Right lung (tissue), 5 donors: Measurements from ENCODE around the gene RXRA. TPM values are rescaled to one million over a fixed set of nuclear protein-coding genes. Genes with fewer than 3 reads are reported as not detected.
"Not testable (repeated sequence)": the region's sequence is repeated elsewhere in the genome, so short reads cannot be mapped to it uniquely, and the experiment has no call there.

ENCODE experiments used
- DNase-seq, 2 donors: peaks; one replicate each; pipeline ENCODE4 v3.0.0-alpha.2; 2013
- polyA plus RNA-seq, 5 donors: library from polyadenylated mRNA; unstranded; fragments of 120-200 nt; gene quantifications; one replicate each; pipeline versions ENCODE4 v1.2.1 to v1.2.3, GENCODE V29; 2013; ENCODE audit warnings: inconsistent platforms in 1 of 5, low replicate concordance in 1 of 5; ENCODE audit not compliant: insufficient read length in 5 of 5, insufficient read depth in 1 of 5

RXRA gene
- polyA plus RNA-seq, 5 donors, result 34.3 to 68.9 (median 47.8) TPM

DNA sequence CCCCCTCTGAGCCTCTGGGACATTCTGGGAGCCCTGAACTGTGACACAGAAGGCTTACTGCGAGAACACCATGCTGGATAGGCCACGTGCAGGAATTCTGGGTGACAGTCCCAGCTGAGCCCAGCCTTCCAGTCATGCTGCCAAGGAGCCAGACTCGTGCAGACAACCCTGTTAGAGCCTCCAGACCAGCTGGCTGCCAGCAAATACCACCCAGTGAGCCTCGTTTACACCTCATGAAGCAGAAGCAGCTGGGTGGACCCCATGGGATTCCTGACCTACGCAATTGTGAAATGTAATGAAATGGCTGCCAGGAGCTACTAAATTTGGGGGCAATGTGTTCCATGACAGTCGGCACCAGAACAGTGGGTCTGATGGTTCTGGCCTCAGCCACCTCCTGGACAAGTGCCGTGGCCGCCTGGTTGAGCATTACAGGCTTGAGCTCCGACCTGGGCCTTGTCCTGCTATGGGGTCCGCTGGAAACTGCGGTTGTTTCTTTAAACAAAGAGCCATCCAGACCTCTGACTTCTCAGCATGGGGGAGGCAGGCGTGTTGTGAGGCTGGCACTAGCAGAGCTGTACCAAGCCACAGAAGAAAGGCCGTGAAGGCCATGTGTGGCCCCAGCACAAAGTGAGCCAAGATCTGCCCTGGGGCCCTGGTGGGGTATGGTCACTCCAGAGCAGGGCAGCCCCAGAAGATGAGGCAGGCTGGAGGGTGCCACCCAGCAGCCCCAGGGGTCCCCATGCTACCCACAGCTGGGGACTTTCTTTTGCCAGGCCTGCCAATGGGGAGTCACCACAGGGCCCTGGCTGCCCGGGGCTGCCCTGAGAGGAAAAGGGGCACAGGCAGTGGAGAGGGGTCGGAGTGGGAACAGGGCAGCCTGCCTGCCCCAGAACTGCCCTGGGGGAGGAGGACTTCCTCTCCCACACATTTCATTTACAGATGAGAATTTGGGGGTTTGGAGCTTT lies 19.3 kb upstream of the RXRA start:
- DNase-seq, result no peak

DNA sequence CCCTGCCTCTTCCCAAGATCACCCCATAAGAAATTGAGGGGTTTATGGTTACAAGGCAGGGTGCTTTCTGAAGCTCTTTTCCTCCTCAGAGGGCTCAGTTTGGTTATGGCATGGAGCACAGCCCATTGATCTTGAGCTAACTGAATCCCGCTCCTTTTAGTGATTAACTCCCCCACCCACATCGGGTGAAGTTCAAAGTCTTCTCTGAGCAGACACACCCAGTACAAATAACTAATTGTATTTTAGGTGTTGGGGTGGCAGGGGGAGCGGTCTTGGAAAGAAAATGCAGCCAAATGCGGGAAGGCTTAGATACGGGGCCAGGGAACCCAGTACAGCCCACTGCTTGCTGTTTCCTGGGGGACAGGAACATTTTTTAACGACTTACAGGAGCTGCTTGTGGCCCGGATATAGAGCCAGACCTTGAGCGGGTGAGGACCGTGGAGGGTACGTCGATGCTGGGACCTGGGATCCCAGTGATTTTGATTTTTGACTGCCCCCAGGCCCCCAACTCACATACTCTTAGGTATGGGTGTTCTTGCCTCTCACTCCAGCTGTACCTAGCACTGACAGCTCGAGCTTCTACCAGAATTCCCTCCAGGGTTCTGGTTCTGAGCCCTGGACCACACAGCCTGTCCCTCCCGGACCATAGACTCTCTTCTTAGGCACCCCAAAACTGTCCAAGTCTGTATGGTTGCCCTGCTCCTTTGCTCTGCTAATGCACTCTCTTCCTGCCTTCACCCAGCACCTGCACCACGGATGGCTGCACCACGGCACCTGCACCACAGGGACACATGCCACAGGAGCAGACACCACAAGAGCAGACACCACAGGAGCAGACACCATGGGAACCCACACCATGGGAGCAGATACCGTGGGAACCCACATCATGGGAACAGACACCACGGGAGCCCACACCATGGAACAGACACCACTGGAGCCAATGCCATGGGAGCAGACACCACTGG lies 18.3 kb upstream of the RXRA start:
- no peak for DNase-seq

DNA sequence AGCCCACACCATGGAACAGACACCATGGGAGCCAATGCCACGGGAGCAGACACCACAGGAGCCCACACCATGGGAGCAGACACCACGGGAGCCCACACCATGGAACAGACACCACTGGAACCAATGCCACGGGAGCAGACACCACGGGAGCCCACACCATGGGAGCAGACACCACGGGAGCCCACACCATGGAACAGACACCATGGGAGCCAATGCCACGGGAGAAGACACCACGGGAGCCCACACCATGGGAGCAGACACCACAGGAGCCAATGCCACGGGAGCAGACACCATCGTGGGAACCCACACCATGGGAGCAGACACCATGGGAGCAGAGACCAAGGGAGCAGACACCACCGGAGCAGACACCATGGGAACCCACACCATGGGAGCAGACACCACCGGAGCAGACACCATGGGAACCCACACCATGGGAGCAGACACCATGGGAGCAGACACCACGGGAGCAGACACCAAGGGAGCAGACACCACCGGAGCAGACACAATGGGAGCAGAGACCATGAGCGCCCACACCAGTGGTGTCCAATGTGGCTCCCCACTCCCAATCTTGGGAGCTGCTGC lies 17.5 kb upstream of the RXRA start:
- not testable (repeated sequence) for DNase-seq

DNA sequence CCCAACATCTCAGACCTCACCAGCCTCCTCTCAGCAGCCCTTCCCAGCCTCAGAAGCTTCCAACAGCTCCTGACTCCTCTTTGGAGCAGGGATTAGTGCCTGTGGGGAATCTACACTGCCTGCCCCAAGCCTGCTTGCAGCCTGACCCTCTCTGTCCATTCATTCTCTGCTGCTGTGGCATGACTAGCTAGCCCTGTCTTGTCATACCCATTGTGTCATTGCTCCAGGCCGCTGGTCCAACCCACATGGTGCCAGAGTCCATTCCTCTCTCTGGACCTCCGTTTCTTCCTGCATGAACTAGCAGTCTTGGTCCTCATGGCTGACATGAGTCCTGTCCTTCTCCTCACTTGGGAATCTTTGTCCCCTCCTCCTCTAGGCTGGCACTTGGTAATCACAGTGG lies 12.8 kb upstream of the RXRA start:
- no peak for DNase-seq

DNA sequence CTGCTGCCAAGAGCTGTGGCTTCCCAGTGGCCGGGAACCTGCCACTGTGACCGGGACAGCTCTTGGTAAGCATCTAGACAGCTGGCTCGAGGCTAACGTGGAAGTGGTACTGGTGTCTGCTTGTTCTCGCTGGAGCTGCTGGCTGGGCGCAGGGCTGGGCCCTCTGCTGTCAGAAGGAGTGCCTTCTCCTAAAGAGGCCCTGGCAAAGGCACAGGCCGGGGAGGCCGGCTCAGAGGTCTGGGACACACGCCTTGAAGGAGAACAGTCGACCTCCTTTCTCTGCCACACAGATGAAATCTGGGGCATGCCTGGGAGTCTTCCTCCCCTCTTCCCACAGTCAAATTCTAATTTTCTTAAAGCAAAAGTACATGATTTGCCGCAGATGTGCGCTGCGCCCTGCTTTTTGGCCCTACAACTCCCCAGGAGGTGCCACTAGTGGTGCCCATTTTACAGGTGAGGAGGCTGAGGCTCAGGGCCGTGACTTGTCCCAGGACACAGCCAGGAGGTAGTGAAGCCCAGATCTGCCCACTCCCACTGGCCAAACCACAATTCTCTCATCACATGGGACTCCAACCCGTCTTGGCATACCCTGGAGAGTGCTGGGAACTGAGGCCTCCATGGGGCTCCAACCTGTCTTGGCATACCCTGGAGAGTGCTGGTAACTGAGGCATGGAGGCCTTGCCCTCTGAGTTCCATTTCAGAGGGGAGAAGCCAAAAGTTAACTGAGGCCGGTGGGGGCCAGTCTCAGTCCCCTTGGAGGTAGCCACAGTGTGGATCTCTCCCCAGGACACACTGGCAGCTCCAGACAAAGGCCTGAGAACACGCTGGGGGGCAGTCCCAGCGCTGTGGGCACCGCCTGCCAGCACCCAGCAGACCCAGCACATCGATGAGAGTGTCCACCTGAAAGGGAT lies 12.0 kb upstream of the RXRA start:
- no peak for DNase-seq

DNA sequence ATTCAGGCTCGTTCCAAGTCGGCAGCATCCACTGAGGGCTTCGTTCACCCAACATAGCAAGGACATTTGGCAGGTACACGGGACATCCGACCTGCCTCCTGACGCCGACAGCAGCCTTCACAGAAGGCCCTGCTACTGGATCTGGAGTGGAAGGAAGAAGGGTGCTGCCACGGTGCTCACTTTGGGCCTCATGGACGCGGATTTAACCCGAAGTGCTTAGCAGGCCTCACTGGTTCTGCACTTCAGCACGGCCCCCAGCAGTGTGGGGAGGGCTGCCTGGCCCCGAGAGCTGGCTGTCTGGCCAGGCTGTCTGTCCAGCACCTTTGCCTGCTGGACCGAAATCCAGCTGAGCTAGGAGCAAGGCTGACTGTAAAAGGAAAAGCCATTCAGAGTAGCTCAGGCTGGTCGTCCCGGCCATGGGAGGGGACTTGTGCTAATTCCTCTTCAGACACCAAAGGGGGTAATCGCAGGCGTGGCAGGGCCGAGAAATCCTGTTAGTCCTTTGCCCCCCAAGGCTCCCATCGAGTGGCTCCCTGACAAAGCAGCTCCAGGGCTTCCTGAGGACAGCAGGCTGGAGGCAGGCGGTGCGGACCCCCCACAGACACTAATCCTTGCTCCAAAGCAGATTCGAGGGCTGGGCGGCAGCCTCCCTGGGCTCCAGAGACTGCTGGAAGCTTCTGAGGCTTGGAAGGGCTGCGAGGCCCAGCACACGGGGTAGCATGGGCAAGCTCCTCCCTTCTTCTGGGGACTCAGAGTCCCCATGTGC lies 11.1 kb upstream of the RXRA start:
- no peak for DNase-seq

DNA sequence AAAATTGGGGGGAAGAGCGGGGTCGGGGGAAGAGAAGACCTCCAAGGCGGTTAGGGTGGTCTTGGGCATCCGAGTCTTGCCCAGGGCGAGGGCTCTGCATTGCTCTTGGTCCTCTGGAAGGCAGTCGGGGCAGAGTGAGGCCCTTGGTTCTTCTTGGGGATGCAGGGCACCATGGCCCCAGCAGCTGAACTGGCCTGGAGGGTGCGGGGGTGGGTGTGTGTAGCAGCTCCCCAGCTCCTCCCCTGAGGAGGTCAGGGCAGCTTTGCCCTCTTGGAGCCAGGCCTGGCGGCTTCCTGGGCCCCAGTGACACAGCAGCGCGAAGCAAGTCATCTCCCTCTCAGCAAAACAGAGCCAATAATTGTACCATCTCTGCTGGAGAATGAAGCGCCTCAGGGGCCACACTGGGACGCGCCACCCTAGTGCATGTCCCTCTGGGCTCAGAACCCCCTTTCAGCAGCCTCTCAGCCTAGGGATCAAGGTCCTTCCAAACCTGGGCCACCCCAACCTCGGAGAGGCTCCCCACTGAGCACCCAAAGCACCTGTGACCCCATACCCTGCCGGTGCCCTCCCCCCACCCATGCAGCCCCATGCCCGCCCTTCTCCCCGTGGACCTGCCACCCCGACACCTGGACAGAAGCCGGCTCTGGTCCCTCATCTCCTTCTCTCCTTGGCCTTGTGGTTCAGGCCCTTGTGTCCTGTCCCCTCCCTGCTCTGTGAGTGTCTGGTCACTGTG lies 10.4 kb upstream of the RXRA start:
- DNase-seq, result no peak

DNA sequence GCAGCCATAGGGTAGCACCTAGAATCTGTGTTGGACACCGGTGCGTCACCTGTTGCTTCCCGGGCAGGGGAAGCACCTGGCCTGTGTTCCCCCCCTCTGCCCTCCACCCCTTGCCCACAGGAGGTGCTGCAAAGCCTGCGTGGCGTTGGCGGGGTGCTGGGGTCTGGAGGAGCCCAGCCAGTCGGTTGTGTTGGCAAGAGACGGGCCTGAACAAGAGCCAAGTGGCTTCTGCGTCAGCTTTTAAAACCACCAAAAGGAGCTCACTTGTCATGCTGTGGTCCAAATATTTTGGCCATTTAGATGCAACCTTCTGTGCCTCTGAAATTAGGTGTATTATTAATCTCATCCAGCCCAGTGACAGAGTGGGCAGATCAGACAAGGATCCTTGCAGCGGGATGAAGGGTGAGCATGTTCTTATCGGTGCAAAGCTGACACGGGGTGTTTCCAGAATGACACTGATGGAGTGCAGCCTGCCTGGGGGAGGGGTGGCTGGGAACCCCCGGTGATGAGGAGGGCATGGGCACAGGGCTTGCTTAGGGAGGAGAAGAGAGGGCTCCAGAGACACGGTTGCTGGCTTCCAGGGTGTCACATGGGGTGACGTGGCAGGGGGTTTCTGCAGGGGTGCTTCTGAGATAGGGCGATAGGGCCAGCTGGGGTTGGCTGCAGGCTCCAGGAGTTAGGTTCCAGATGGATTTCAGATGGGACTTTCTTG lies 9.7 kb upstream of the RXRA start:
- DNase-seq, result peak in 1 of 2 donors; percentile 49

DNA sequence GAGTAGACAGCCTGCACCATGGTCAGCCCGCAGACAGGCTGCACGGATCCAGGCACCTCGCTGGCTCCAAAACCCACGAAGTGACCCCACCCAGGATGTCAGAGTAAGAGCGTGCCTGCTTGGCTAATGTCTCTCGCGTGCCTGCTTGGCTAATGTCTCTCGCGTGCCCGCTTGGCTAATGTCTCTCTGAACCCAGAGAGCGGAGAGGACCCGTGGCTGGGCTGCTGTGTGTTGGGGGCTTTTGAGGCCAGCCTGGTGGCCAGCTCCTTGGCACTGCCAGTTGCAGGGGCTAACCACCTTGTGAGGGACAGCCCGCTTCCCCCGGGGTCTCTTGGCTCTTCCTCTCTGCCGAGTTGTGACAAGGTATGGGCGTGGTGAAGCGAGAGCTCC lies 8.9 kb upstream of the RXRA start:
- DNase-seq, result no peak

DNA sequence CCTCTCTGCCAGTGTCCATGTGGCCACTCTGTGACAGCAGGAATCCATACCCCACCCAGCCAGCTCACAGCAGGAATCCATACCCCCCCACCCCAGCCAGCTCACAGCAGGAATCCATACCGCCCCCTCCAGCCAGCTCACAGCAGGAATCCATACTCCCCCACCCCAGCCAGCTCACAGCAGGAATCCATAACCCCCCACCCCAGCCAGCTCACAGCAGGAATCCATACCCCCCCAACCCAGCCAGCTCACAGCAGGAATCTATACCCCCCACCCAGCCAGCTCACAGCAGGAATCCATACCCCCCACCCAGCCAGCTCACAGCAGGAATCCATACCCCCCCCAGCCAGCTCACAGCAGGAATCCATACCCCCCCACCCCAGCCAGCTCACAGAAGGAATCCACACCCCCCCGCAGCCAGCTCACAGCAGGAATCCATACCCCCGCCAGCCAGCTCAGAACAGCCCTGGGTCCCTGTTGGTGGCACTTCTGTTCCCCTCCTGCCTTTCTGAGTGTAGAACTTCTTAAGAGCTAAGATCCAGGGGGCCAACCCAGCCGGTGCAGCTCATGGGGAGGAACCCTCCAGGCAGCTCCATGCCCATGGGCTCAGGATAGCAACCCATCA lies 8.4 kb upstream of the RXRA start:
- no peak for DNase-seq

DNA sequence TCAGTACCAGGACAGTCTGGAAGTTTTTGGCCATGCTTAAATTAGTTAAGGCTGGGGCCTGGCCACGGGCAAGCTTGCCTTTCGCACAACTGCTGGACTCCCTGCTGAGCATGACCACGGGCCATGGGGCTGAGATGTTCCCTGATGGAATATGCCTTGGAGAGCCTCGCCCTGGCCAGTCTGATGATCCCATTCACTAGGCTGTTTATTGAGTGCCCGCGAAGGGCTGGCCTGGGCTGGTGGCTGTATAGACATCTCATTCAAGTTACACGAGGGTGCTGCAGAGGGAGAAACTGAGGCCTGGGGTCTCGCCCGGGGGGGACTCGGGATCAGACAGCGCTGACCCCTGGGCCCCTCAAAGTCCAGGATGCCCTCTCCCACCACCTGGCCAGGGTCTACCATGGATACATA lies 7.8 kb upstream of the RXRA start:
- no peak for DNase-seq

DNA sequence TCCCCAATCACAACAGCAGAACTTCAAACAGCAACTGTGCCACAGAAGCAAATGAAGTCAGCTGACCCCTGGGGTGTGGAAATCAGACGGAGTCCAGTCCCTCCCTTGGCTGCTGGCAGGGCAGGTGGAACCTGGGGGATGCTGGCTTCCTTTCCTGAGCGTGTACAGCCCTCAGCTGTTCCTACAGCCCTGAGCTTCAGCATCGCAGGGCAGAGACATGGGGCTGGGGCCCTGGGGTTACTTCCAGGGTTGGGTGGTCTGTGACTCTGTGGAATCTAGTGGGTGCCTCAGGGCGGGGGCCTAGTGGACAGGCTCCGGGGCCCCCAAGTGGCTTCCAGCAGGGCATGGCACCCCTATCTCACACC lies 7.3 kb upstream of the RXRA start:
- no peak for DNase-seq

DNA sequence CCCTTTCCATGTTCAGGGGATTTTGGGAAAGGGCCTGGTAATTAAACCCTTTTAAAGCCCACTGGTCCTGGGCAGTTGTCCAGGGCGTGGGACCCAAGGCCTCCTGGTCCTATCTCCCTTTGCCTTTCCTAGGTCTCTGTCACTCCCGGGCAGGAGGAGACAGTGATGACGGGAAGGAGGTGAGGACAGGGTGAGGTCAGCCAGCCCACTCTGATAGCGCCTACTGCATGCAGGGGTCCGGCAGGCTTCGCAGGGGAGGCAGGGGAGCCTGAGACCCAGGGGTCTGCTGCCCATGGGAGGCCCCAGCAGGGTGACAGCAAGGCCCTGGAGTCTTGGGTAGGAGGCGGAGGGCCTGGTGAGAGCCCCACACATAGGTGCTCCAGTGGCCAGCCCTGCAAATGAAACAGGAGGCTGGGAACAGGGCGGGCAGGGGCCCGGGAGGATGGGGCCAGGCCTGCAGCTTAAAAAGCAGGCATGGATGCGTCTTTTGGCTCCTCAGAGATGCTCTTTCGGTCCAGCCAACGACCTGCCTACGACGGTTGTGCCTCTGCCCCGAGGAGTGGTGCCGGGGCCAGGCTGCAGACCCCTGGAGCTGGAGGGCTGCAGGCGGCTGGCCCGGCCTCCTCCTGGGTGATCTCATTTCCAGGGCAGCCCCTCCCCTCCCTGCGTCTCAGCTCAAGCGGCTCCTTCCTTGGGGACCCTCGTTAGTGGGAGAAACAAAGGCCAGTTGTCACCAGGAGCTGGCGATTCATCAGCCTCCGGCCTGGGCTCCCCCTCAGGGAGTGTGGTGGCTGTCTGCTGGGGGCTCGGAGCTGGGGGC lies 6.7 kb upstream of the RXRA start:
- DNase-seq, result no peak

DNA sequence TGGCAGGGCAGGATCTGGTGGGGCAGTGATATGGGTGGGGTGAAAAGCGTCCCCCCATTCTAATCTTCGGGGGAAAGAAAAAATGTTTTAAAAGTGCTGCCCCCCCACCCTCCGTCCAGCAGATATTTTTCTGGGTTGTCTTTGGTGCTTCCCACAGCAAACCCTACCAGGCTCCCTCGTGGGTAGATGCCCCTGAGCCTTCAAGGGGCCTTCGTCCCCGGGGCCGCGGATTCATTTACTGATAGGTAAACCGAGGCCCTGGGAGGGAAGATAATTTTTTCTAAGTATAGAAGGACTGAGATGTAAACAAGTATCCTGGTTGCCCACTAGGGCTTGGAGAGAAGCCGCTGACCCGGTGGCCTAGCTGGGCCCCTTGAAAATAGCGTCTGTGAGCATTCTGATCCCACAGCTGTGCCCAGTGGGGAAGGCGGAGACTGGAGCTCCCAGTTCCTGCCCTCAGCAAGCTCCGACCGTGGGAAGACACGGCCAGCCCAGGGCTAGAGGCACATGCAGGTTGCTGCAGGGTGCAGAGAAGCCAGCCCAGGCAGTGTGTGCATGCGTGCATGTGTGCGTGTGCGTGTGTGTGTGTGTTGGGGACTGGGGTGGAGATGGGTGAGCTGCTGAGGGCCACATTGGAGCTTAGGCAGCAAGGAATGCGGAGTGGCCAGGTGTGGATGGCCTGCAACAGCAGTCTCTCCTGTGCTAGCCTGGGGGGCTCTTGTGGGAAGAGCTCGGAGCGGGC lies 6.0 kb upstream of the RXRA start:
- no peak for DNase-seq

DNA sequence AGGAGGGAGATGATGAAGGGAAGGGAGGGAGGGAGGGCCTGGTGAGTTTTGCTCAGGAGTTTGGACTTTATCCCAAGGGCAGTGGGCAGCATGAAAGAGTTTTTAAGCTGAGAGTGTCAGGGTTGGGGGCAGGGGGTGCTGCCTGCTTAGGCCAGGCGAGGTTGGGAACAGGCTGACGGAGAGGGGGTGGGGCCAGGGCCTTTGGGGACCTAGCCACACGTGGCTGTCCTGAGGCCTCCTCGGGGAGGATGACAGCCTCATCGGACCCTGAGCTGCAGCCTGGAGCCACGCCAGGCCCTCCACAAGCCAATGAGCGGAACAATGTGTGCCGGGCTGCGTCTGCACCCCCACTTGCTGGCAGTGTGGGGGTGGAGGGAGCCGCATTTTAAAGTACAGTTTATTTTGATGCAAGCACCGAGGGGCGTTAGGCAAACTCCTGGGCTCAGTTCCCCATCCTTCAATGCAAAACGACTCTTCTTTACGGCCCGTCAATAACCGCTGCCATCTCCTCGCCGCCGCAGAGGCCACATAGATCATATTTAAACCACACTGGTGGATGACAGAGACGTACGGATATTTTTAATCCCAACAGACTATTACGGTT lies 5.3 kb upstream of the RXRA start:
- no peak for DNase-seq

DNA sequence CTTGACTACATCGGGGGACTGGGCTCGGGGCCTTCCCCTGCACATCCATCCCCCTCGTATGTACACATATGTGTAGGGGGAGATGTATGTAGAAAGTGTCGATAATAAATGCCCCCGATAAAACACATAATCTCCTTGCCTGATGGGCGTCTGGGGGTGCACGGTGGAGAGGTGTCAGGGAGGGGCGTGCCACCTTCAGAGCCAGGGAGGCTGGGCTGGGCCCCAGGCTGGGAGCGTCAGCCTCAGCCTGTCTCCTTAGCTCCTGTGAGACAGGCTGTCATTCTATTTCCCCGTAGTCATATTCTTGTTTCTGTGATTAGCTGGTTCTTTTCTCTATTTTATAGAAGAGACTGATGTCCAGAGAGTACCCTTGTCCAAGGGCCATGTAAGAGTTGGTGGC lies 4.7 kb upstream of the RXRA start:
- DNase-seq, result no peak
